Measurements from ENCODE around the gene ZWINT.

ZWINT gene

DNA sequence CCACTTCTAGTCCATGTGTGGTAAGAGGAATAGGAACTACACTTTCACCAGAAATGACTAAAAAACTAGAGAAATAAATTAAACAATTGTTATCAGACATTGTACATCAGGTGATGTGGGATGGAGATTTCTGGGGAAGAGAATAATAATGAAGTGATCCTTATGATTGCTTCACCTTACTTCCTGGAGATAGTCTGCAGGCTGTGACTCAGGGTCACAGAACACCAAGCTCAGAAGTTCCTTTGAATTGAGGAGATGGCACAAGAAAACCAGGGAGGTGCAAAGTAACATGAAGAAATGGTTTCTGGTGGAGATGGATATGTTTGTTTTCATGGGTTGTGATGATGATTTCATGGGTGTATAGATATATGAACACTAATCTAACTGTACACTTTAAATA is 44.5 kb downstream of the ZWINT start:
- H3K4me3 ChIP-seq (ENCODE audit: low read depth in 1 of 2, low read length in 1 of 2), result no peak overlapping the region
- no peaks in the 10 kb centered on the region for H3K27me3 ChIP-seq
- no peaks in the 10 kb centered on the region for H3K36me3 ChIP-seq
- TF ChIP-seq, protein P1, sequence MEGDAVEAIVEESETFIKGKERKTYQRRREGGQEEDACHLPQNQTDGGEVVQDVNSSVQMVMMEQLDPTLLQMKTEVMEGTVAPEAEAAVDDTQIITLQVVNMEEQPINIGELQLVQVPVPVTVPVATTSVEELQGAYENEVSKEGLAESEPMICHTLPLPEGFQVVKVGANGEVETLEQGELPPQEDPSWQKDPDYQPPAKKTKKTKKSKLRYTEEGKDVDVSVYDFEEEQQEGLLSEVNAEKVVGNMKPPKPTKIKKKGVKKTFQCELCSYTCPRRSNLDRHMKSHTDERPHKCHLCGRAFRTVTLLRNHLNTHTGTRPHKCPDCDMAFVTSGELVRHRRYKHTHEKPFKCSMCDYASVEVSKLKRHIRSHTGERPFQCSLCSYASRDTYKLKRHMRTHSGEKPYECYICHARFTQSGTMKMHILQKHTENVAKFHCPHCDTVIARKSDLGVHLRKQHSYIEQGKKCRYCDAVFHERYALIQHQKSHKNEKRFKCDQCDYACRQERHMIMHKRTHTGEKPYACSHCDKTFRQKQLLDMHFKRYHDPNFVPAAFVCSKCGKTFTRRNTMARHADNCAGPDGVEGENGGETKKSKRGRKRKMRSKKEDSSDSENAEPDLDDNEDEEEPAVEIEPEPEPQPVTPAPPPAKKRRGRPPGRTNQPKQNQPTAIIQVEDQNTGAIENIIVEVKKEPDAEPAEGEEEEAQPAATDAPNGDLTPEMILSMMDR (IDR thresholded peaks at IDR 0.05), result no peak
- no peak overlapping the region for H3K27ac ChIP-seq
- H3K4me1 ChIP-seq (ENCODE audit: control insufficient read depth in 1 of 2, insufficient read depth in 1 of 2, low read depth in 1 of 2, low read length in 1 of 2), result no peaks in the 10 kb centered on the region
- H3K9me3 ChIP-seq, result no peaks in the 10 kb centered on the region
